OCI-LY7 (cell line): ENCODE data around the gene BCDIN3D. TPM values are rescaled to one million over a fixed set of nuclear protein-coding genes. Genes with fewer than 3 reads are reported as not detected.

ENCODE experiments used
- BruUV-seq: library from RNA; stranded (reverse); fragments of 400-500 nt; replicated peaks from 2 replicates; lab custom pipeline; 2021; lab: Mats Ljungman, UMichigan
- CTCF ChIA-PET: fragments of 300-600 bp; sonication (Branson Sonifier 250); formaldehyde crosslinking; loops from one replicate; lab custom pipeline; 2022; ENCODE audit warnings: antibody characterized with exemption; ENCODE audit not compliant: unreplicated experiment; lab: Charles Lee
- POLR2A ChIA-PET: fragments of 300-600 bp; sonication (Branson Sonifier 250); formaldehyde crosslinking; loops from one replicate; lab custom pipeline; 2022; ENCODE audit warnings: antibody characterized with exemption; lab: Charles Lee
- DNase-seq: peaks from one replicate; pipeline ENCODE4 v3.0.0-alpha.2; 2015; ENCODE audit warnings: low spot score
- H2AFZ ChIP-seq: fragments of 200-600 bp; sonication (generic), shearing (Covaris generic); 2 replicates; pipeline ENCODE4 v1.6.1; 2014; ENCODE audit warnings: mild to moderate bottlenecking, antibody characterized with exemption, low read length, moderate library complexity
- H3K27ac ChIP-seq: fragments of 200-600 bp; sonication (generic); 2 replicates; pipeline ENCODE4 v1.5.1; 2014; ENCODE audit warnings: mixed run types, low read depth, mild to moderate bottlenecking, moderate library complexity, low read length, inconsistent platforms; ENCODE audit not compliant: poor library complexity, severe bottlenecking
- H3K36me3 ChIP-seq: fragments of 200-600 bp; sonication (generic); 2 replicates; pipeline ENCODE4 v1.6.1; 2014; ENCODE audit warnings: mild to moderate bottlenecking, antibody characterized with exemption, low read length, moderate library complexity, mixed read lengths; ENCODE audit not compliant: insufficient read depth
- H3K4me1 ChIP-seq: fragments of 200-600 bp; sonication (generic); 2 replicates; pipeline ENCODE4 v1.5.1; 2014; ENCODE audit warnings: mild to moderate bottlenecking, low read length; ENCODE audit not compliant: insufficient read depth, poor library complexity, severe bottlenecking
- H3K4me2 ChIP-seq: fragments of 200-600 bp; sonication (generic); 2 replicates; pipeline ENCODE4 v1.6.1; 2014; ENCODE audit warnings: mild to moderate bottlenecking, low read length
- H3K4me3 ChIP-seq: fragments of 200-600 bp; sonication (generic); 2 replicates; pipeline ENCODE4 v1.5.1; 2014; ENCODE audit warnings: mild to moderate bottlenecking, low read depth, low read length; ENCODE audit not compliant: poor library complexity, severe bottlenecking
- H3K79me2 ChIP-seq: fragments of 200-600 bp; sonication (generic); 2 replicates; pipeline ENCODE4 v1.6.1; 2016; ENCODE audit warnings: low read depth, mild to moderate bottlenecking, low read length, moderate library complexity, mixed read lengths; ENCODE audit not compliant: insufficient read depth
- H3K9me2 ChIP-seq: fragments of 200-600 bp; sonication (generic); 2 replicates; pipeline ENCODE4 v1.6.1; 2016; ENCODE audit warnings: mild to moderate bottlenecking, low read length, mixed read lengths; ENCODE audit not compliant: insufficient read depth
- H3K9me3 ChIP-seq: fragments of 200-600 bp; sonication (generic); 2 replicates; pipeline ENCODE4 v1.6.1; 2014; ENCODE audit warnings: mild to moderate bottlenecking, mixed run types, low read length, mixed read lengths
- H4K20me1 ChIP-seq: fragments of 200-600 bp; sonication (generic); 2 replicates; pipeline ENCODE4 v1.6.1; 2014; ENCODE audit warnings: mild to moderate bottlenecking, antibody characterized with exemption, low read length, moderate library complexity, mixed read lengths; ENCODE audit not compliant: insufficient read depth
- EZH2phosphoT487 ChIP-seq: fragments of 200-600 bp; sonication (generic); IDR thresholded peaks from 2 replicates; pipeline ENCODE4 v1.6.1; 2018; ENCODE audit warnings: low read depth, borderline replicate concordance, mild to moderate bottlenecking, mixed run types, antibody characterized with exemption, low read length, moderate library complexity, mixed read lengths
- intact Hi-C: fragments of 100-400 bp; cut with micrococcal nuclease; formaldehyde crosslinking; loops from one replicate; pipeline ENCODE4 v1.10.0; 2022; ENCODE audit not compliant: unreplicated experiment
- total RNA-seq, 2 experiments: library from RNA; depleted of rRNA in 1 of 2; stranded (reverse); fragments of >200 nt in 1 of 2; shearing (Covaris generic) in 1 of 2; gene quantifications; 2 replicates each; pipeline ENCODE4 v1.2.3, GENCODE V29; 2014 to 2022
- TF ChIP-seq, protein P1 (sequence below): fragments of 200-600 bp; sonication (generic); conservative IDR thresholded peaks from 2 replicates; pipeline ENCODE4 v1.5.1; 2014; ENCODE audit warnings: mild to moderate bottlenecking, antibody characterized with exemption, low read length, moderate library complexity, mixed read lengths

The BCDIN3D gene
- total RNA-seq, 2 experiments from 2014 or later, result 8.4 to 10.1 TPM

GRCh38 chr12:49870501-49871262 lies 27.8 kb upstream of the BCDIN3D start:
- no peaks in the 10 kb centered on the region for H3K4me1 ChIP-seq
- ChIA-PET POLR2A (no interaction called here), CTCF (interaction anchor here (0.6 kb wide), 1 partner anchor 45 kb away, joined by 4 read pairs; no protein-coding TSS in a partner anchor)
- intact Hi-C loops, result no loop called here
- no peak overlapping the region for H3K4me3 ChIP-seq
- TF ChIP-seq EZH2phosphoT487, result no peak
- TF ChIP-seq, protein P1, sequence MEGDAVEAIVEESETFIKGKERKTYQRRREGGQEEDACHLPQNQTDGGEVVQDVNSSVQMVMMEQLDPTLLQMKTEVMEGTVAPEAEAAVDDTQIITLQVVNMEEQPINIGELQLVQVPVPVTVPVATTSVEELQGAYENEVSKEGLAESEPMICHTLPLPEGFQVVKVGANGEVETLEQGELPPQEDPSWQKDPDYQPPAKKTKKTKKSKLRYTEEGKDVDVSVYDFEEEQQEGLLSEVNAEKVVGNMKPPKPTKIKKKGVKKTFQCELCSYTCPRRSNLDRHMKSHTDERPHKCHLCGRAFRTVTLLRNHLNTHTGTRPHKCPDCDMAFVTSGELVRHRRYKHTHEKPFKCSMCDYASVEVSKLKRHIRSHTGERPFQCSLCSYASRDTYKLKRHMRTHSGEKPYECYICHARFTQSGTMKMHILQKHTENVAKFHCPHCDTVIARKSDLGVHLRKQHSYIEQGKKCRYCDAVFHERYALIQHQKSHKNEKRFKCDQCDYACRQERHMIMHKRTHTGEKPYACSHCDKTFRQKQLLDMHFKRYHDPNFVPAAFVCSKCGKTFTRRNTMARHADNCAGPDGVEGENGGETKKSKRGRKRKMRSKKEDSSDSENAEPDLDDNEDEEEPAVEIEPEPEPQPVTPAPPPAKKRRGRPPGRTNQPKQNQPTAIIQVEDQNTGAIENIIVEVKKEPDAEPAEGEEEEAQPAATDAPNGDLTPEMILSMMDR, result no peak
- no peaks in the 10 kb centered on the region for H4K20me1 ChIP-seq
- H2AFZ ChIP-seq, result no peak overlapping the region
- H3K27ac ChIP-seq, result no peak overlapping the region
- DNase-seq, result no peak
- H3K9me3 ChIP-seq, result no peaks in the 10 kb centered on the region
- H3K36me3 ChIP-seq, result no peaks in the 10 kb centered on the region
- no peaks in the 10 kb centered on the region for H3K79me2 ChIP-seq
- H3K4me2 ChIP-seq, result no peak overlapping the region
- BruUV-seq, result no TSS peak
- H3K9me2 ChIP-seq, result no peaks in the 10 kb centered on the region

- TF ChIP-seq, protein P1, result no peak
- no peak for TF ChIP-seq EZH2phosphoT487
- no peak overlapping the region for H3K4me2 ChIP-seq
- DNase-seq, result no peak
- H2AFZ ChIP-seq, result no peak overlapping the region
- no peak overlapping the region for H3K4me3 ChIP-seq
- no peaks in the 10 kb centered on the region for H3K9me3 ChIP-seq
- H3K9me2 ChIP-seq, result no peaks in the 10 kb centered on the region
- no peak overlapping the region for H3K27ac ChIP-seq
- H3K79me2 ChIP-seq, result no peaks in the 10 kb centered on the region
- intact Hi-C loops, result loop anchor here (10.0 kb wide), 2 partner anchors 75 to 185 kb away; partner anchors contain the start of gene ASIC1
- H3K36me3 ChIP-seq, result no peaks in the 10 kb centered on the region
- H4K20me1 ChIP-seq, result no peaks in the 10 kb centered on the region
- POLR2A ChIA-PET, result no interaction called here
- CTCF ChIA-PET, result interaction anchor here (0.7 to 1.0 kb wide), 2 partner anchors 31 to 76 kb away, joined by 3 read pairs; no protein-coding TSS in a partner anchor
- H3K4me1 ChIP-seq, result no peaks in the 10 kb centered on the region
- no TSS peak for BruUV-seq
These were observed 27.1 kb upstream of the BCDIN3D start for GRCh38 chr12:49869816-49870500.
